Measurements from ENCODE around the gene STARD5. TPM values are rescaled to one million over a fixed set of nuclear protein-coding genes. Genes with fewer than 3 reads are reported as not detected.

STARD5 gene
- total and polyA plus RNA-seq, 2 of the 8 experiments (the other 6 are each of a cell fraction or from before 2014, with no cell fraction given), result 5.5 to 10.4 TPM

GRCh38 chr15:81335631-81336030 is 11.7 kb upstream of the STARD5 start (continued):
- TF ChIP-seq NRF1 (IDR thresholded peaks at IDR 0.05; ENCODE audit: low read depth, low read length), result no peak
- no peak for TF ChIP-seq EZH2 (IDR thresholded peaks at IDR 0.05; ENCODE audit: low read depth, low read length, severe bottlenecking)
- no peak for TF ChIP-seq CBX8 (IDR thresholded peaks at IDR 0.05; ENCODE audit: borderline replicate concordance, low read depth, low read length)
- TF ChIP-seq PHF8 (conservative IDR thresholded peaks at IDR 0.05; ENCODE audit: low read depth, low read length), result no peak
- no peak for TF ChIP-seq SAP30 (IDR thresholded peaks at IDR 0.05; ENCODE audit: insufficient read depth, insufficient replicate concordance, low read length)

All from H1 (cell line).